Neural crest cell (in vitro differentiated cells): ENCODE results near the gene PIEZO2. TPM values are rescaled to one million over a fixed set of nuclear protein-coding genes. Genes with fewer than 3 reads are reported as not detected.

Experiments used
- DNase-seq: peaks from one replicate; pipeline ENCODE4 v3.0.0; 2021; ENCODE audit warnings: low read depth, mixed read lengths, low spot score
- H3K27ac Mint-ChIP-seq: one replicate; pipeline ENCODE4 v1.8.0; 2021; ENCODE audit warnings: mild to moderate bottlenecking, mixed read lengths; ENCODE audit not compliant: unreplicated experiment
- H3K27me3 Mint-ChIP-seq: 2 replicates; pipeline ENCODE4 v1.8.0; 2021; ENCODE audit warnings: low read depth, mild to moderate bottlenecking, mixed read lengths
- H3K36me3 Mint-ChIP-seq: 2 replicates; pipeline ENCODE4 v1.8.0; 2021; ENCODE audit warnings: low read depth, mild to moderate bottlenecking, mixed read lengths
- H3K4me1 Mint-ChIP-seq: 2 replicates; pipeline ENCODE4 v1.8.0; 2021; ENCODE audit warnings: mixed read lengths
- H3K4me3 Mint-ChIP-seq: one replicate; pipeline ENCODE4 v1.8.0; 2021; ENCODE audit warnings: mild to moderate bottlenecking, mixed read lengths
- H3K9me3 Mint-ChIP-seq: 2 replicates; pipeline ENCODE4 v1.8.0; 2021; ENCODE audit warnings: mixed read lengths
- total RNA-seq: library from RNA; stranded (reverse); gene quantifications from 2 replicates; pipeline ENCODE4 v1.2.1, GENCODE V29; 2021
- TF ChIP-seq, protein P1 (sequence below): fragments of 200-600 bp; sonication (generic); conservative IDR thresholded peaks from 2 replicates; pipeline ENCODE4 v1.5.0; 2021; ENCODE audit warnings: antibody characterized with exemption, mild to moderate bottlenecking

Gene PIEZO2
- total RNA-seq, 1 donor from 2014 or later = 15.5 TPM

DNA sequence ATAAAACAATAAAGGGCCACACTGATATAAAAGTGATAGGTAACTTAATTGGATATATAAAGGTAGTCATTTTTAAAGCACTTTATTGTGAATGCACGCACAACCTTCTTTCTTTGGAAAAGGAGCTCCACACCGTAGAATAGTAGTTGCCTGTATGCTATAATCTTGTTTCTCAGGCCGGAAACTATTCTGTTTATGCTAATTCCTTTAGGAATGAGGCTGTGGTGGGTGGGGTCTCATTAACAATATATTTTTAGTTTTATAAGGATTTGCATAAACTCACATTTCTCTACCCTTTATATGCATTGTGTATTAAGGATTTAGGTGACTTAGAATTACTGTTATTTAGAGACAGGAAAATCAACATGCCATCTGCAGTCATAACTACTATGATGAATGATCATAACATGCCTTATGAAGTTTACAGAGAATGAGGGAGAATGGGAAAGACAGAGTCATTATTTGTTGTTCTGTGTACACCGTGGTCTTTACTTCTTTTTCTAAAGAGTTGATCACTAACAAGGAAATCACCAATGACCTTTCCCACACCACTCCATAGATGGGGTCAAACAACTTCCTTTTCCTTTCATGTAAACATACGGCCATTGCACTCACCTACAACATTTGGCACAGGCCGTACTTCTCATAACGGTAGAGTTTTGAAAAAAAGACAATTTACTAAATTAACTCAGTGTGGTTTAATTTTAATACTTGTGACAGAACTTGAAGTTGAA is 84.5 kb downstream of the PIEZO2 start:
- Mint-ChIP-seq H3K4me1 (peaks cover 20% of the 10 kb centered on the region), H3K4me3 (no peak overlapping the region), H3K9me3 (peaks cover 16% of the 10 kb centered on the region), H3K27ac (no peak overlapping the region), H3K27me3 (no peaks in the 10 kb centered on the region), H3K36me3 (peaks cover 17% of the 10 kb centered on the region)
- no peak for DNase-seq
- TF ChIP-seq, protein P1, sequence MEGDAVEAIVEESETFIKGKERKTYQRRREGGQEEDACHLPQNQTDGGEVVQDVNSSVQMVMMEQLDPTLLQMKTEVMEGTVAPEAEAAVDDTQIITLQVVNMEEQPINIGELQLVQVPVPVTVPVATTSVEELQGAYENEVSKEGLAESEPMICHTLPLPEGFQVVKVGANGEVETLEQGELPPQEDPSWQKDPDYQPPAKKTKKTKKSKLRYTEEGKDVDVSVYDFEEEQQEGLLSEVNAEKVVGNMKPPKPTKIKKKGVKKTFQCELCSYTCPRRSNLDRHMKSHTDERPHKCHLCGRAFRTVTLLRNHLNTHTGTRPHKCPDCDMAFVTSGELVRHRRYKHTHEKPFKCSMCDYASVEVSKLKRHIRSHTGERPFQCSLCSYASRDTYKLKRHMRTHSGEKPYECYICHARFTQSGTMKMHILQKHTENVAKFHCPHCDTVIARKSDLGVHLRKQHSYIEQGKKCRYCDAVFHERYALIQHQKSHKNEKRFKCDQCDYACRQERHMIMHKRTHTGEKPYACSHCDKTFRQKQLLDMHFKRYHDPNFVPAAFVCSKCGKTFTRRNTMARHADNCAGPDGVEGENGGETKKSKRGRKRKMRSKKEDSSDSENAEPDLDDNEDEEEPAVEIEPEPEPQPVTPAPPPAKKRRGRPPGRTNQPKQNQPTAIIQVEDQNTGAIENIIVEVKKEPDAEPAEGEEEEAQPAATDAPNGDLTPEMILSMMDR = no peak

DNA sequence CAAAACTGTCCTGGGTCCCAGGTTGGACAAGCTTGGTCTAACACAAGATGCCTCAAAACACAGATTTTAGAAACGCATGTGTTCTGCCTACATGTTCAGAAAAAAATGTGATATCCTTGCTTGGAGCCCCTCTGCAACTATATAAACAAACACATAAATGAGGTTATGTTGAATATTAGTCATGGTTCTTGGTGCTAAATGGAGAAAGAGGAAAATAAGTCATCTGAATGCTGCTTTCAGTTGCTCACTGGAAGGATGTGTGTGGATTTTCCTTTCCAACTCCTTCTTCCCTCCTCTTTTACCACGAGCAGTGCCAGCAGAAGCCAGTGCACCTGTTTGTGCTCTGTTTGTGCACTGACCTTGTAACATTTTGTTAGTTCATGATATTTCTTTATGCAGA is 85.3 kb downstream of the PIEZO2 start:
- Mint-ChIP-seq H3K4me1 (peaks cover 20% of the 10 kb centered on the region), H3K27me3 (no peaks in the 10 kb centered on the region), H3K36me3 (peaks cover 17% of the 10 kb centered on the region), H3K4me3 (no peak overlapping the region), H3K9me3 (peaks cover 12% of the 10 kb centered on the region), H3K27ac (no peak overlapping the region)
- TF ChIP-seq, protein P1 = no peak
- DNase-seq = no peak

DNA sequence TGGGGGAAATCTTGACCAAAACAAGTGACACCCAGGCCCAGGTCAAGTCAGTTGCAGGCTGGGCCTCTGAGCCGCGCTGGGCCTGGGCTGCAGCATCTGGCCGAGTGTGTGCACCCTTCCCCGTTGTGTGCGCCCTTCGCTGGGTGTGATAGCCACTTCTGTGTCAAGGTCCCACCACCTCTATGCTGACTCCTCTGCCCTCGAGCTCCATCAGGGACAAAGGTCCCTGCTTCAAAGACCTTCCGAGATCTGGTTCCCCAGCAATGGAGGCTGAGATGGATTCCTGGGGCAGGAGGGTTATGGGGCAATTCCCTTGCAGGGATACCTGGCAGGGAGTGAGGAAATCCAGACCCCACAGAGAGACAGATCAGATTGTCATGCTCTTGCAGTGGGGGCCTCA is 93.6 kb downstream of the PIEZO2 start:
- H3K9me3 Mint-ChIP-seq = no peaks in the 10 kb centered on the region
- no peak overlapping the region for H3K27ac Mint-ChIP-seq
- H3K36me3 Mint-ChIP-seq = peaks cover 8% of the 10 kb centered on the region
- no peak for DNase-seq
- TF ChIP-seq, protein P1 = no peak
- peaks cover 9% of the 10 kb centered on the region for H3K4me1 Mint-ChIP-seq
- H3K4me3 Mint-ChIP-seq = no peak overlapping the region
- H3K27me3 Mint-ChIP-seq = no peaks in the 10 kb centered on the region

DNA sequence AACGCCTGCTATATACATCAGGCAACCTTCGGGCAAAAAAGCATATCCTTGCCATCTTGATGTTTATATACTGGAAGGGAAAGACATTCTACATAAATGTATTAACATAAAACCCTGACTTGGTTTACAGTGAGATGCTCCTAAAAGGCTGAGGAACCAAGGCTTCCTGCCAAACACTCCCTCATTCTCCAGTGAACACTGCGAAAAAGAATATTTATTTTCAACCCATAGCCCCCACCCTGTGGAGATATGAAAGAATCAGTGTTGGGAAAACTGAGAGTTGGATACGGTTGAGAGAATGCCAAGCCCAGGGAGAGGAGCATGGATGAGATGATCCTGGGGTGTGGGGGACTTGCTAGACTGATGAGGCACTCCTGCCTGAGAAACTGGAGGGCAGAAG is 94.9 kb downstream of the PIEZO2 start:
- peaks cover 2% of the 10 kb centered on the region for H3K9me3 Mint-ChIP-seq
- TF ChIP-seq, protein P1 = no peak
- no peak overlapping the region for H3K27ac Mint-ChIP-seq
- H3K36me3 Mint-ChIP-seq = peaks cover 8% of the 10 kb centered on the region
- H3K4me1 Mint-ChIP-seq = peaks cover 9% of the 10 kb centered on the region
- no peaks in the 10 kb centered on the region for H3K27me3 Mint-ChIP-seq
- H3K4me3 Mint-ChIP-seq = no peak overlapping the region
- no peak for DNase-seq

DNA sequence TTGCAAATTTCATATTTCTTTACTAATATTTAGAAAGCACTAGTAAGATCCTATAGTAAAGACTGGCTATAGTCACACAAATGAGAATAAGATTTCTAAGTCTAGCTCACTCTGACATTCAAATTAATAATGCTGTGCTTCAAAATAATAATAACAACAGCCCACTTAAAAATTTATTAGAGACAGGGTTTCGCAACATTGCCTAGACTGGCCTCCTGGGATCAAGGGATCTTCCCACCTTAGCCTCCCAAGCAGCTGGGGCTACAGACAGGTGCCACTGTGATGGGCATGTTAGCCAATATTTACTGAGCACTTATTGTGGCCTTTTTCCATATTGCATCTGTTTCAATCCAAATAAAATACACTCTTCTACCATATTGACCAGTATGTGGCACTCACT is 96.1 kb downstream of the PIEZO2 start:
- Mint-ChIP-seq H3K4me1 (peaks cover 9% of the 10 kb centered on the region), H3K27me3 (no peaks in the 10 kb centered on the region), H3K27ac (no peak overlapping the region), H3K4me3 (no peak overlapping the region), H3K36me3 (peaks cover 4% of the 10 kb centered on the region), H3K9me3 (peaks cover 2% of the 10 kb centered on the region)
- TF ChIP-seq, protein P1 = no peak
- no peak for DNase-seq
